Globus pallidus (tissue), 1 donor: Measurements from ENCODE around the gene SPECC1.
"Not testable (repeated sequence)": the region's sequence is repeated elsewhere in the genome, so short reads cannot be mapped to it uniquely, and the experiment has no call there.

ENCODE experiments used
- DNase-seq: peaks from one replicate; pipeline ENCODE4 v3.0.0-alpha.2; 2015; ENCODE audit warnings: low spot score

SPECC1 gene

DNA sequence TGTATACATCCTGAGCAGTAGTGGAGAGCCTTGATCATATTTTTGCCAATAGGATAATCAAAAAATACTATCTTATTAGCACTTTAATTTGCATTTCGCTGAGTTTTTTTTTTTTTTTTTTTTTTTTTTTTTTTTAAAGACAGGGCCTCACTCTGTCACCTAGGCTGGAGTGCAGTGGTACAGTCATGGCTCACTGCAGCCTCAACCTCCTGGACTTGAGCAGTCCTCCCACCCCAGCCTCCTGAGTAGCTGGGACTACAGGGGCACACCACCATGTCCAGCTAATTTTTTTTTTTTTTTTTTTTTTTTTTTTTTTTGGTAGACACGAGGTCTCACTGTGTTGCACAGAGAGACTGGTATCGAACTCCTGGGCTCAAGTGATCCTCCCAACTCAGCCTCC is 230.6 kb downstream of the SPECC1 start:
- not testable (repeated sequence) for DNase-seq

DNA sequence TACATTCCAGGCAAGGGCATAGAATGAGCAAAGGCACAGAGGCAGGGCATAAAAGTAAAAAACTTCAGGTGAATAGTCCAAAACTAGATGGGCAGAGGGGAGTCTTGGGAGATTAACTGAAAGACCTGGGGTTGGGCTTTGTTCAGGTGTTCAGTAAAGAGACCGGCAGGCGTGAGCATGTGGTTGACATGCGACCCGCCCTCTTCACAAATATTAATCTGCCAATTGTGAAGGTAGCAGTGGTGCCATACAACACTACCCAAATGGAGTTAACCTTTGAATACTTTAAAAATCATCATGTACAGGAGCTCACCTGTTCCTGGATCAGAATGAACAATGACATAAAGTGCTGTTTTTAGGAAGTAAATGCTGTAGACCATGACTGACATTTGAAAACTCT is 232.7 kb downstream of the SPECC1 start:
- no peak for DNase-seq

DNA sequence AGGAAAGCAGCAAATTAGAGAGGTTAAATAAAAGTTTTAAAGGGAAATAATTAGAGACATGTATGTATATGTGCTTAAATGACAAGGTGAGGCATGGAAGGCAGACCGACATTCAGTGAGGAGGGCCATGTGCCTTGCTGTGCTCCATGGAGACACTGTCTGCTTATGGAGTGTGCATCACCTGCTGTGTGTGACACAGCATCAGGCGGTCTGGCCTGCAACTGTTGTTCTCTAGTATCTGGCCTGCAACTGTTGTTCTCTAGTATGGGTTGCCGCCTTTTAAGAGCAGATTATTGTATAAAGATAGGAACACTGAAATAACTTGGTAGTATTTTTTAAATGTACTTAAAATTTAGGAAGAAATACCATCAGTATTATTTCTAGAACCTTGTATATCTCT is 233.1 kb downstream of the SPECC1 start:
- DNase-seq: no peak

DNA sequence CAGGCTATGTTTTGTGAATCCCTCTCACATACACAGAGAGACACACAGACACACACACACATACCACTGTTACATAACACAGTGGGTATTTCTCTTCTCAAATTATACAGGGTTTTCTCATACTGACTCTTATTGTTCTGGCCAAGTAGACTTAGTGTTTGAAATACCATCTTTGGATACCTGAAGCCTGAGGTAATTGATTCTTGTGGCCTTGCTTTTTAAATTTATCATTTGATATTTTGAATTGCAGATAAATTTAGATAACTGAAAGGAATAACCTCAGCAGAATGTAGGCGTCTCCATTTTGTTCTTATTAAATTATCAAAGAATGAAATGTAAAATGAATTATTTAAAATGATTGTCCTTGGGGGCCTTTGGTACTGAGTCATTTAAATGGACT is 234.4 kb downstream of the SPECC1 start:
- no peak for DNase-seq

DNA sequence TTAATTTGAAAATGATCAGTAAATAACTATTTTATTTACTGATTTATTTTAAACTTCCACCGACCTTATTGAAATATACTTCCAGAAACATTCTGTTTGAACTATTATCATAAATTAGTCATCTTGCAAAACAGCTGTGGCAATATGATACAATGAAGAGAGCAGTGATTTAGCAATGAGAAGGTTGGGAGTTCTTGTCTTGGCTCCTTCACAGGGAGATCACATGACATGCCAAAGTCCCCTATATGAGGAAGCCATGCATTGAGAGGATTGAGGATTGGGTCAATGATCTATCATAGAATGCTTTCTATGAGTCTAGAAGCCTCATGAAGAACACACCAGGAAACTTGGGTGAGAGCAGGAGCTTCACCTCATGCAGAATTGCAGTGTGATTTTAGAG is 235.5 kb downstream of the SPECC1 start:
- no peak for DNase-seq

DNA sequence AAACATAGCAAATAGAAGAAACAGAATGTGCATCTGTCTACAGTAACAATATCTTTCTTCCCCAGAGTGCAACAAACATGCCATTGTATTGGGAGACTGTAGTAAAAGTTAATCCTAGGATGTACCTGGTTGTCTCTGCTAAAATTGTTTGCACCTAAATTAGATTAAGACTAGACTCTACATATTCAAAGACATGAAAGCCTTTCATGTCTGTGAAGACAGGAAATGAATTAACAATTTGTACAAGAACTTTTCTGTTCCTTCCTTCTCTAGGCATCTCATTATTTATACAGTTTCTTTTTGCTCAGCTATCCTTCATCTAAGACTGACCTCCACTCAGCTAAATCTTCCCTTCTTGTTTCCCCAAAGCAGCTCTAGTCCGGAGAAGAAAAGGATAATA is 237.5 kb downstream of the SPECC1 start:
- DNase-seq: no peak

DNA sequence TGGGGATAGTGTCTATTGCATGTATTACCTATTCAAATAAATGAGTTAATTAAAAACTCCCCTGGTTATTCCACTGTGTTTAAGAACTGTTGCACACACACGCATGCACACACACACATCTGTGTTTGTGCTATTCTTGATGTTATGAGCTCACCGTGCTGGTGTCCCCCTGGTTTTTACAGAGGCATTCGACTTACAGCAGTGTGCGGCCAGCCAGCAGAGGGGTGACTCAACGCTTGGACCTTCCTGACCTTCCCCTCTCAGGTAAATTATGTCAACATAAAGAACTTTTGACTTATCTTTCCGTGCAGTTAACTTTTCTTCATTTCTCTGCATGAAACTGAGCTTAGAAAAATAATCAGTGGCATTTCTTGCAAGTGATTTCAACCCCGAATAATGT is 244.2 kb downstream of the SPECC1 start:
- DNase-seq: no peak

DNA sequence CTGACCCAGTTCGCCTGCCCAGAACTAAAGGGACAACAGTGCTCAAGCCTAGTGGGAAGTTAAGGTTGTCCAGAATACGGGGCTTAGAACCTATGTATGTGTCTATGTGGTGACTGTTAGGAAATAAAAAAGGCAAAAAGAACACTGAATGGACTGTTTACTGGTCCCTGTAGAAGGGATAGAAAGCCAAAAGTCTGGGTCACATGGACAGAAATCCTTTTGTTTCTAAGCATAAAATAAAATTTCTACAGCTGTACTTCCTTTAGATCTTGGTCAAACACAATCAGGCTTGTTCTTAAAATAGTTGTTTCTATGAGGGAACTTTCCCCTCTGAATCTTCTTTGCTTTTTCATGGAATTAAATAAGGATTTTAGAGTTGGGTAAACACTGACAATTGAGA is 245.4 kb downstream of the SPECC1 start:
- no peak for DNase-seq

DNA sequence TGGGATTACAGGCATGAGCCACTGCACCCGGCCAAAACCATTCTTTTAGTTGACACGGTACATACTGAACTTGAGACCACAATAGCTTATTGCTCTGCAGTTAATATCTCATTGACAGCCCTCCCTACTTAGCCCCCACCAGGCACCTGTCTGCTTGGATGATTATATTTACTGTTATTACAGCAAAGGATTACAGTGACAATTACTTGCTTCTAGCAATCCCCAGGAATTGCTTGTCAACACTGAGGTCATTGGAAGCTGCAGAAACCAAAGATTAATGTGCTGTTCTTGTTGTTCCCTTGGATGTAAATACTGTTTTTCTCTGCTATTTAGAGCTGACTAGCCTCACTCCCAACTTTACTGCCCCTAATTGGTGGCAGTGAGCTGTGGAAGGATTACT is 247.0 kb downstream of the SPECC1 start:
- no peak for DNase-seq

DNA sequence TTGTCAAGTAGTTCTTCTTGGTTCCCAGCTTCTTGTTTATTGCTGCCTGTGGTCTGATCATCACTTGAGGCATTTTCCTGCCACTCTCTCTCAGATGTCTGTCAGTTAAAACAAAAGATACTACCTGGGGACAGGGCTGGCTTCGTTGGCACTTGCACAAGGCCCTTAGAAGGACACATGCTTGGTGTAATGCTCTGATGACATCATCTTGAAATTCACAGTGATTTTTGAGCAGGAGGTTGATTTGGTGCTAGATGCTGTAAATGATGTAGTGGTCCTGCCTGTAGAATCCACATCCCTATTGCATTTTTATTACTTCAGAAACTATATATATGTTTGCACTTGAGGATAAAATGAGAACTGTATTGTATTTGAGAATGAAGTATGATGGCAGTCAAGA is 247.8 kb downstream of the SPECC1 start:
- DNase-seq: no peak

DNA sequence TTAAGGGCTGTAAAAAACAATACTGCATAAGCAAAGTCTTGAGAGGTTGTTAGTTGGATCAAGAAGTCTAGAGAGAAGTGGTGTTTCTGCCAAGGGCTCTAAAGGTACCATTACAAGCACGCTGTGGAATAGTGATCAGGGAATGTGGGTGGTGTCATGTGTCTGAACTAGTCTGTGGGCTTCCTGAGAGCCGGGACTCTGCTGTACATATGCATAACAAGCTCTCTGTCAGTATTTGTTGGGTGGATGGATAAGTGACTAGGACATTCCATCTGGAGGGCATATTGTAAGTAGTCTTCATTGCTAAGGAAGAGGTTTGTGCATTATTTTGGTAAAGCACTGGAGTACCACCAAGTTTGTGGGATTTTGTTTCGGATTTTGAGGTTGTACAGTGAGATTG is 248.6 kb downstream of the SPECC1 start:
- DNase-seq: no peak

DNA sequence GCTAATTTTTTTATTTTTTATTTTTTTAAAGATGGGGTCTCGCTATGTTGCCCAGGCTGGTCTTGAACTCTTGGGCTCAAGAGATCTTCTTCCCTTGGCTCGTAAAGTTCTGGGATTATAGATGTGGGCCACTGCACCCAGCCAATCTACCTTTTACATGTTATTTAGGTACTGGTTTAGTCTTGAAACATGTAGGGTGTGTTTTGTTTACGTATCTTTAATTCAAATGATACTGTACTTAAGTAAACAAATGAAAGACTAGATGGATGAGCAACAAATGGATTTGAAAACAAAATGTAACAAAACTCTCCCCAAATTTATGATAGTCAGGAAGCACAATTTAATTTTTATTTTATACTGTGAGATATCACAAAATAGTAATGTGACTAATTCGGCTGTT is 250.5 kb downstream of the SPECC1 start:
- no peak for DNase-seq

DNA sequence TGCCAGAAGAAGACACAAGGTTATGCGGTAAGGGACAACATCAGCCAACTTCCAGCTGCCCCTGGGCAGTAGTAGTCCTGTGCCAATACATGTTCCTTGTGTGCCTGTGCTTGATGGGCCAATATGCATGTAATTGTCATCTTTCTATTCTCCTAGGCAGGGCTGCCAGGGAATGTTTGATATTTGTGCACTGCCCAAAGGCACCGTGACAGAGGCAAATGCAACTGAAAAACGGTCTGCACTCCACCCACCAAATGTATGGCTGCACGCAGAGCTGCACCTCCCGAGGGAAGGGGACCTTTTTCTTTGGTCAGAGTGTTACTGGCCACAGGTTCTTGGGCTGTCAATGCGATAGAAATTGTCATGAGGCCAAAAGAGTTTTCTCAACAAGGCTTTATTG is 251.1 kb downstream of the SPECC1 start:
- no peak for DNase-seq

DNA sequence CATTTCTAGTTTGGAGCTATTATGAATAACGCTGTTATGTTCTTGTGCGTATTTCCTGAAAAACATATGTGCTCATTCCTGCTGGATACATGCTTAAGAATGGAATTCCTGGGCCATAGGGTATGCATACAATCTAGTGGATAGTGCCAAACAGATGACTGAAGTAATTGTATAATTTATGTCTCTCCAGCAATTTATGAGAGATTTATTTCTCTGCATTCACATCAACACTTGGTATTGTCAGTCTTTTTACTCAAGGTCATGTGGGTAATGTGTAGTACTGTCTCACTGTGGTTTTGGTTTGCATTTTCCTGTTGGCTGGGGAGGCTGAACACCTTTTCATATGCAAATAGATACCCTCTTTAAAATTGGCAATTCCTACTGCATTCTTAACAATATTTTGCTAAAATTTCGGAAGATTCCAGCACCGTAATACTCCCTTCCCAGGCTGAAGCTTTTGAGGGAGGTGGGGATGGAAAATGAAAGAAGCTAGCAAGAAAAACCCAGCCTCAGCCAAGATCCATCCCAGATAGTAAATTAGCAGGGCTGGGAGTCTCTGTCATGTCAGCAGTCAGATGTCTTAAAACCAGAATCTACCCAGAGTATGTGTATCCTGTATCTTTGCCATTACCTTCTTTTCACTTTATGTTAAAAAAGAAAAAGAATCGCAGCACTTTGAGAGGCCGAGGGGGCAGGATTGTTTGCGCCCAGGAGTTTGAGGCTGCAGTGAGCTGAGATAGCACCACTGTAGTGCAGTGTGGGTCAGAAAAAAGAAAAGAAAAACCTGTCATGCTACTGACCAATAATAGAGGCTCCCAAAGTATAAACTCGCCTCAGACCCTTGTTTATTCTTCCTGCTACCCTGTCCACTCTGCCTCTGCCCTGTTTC is 253.3 kb downstream of the SPECC1 start:
- DNase-seq: no peak

DNA sequence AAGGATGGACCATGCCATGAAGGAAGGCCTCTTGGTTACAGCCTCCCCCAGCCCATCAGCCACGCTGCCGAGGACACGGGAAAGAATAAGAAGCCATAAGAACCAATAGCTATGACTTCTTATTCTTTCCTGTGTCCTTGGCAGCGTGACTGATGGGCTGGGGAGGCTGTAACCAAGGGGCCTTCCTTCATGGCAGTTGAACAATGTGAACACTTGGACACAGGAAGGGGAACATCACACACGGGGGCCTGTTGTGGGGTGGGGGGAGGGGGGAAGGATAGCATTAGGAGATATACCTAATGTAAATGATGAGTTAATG is 253.9 kb downstream of the SPECC1 start:
- not testable (repeated sequence) for DNase-seq

DNA sequence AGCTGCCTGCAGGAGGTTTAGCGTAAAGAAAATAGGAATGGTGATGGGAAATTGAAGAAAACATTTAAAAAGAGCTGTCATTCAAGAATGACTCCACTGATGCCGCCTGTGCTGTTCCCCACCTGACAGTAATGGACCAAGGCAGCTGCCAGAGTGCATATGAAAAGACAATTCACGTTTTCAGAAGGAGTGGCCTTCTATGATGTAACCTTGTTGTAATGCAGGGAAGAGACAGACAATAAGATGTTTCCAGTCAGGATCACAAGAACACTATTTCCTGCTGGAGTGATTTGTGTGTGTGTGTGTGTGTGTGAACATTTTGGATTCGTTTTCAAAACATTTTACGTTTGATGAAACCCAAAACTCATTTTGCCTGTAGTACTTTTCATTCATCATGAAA is 254.4 kb downstream of the SPECC1 start:
- DNase-seq: no peak

DNA sequence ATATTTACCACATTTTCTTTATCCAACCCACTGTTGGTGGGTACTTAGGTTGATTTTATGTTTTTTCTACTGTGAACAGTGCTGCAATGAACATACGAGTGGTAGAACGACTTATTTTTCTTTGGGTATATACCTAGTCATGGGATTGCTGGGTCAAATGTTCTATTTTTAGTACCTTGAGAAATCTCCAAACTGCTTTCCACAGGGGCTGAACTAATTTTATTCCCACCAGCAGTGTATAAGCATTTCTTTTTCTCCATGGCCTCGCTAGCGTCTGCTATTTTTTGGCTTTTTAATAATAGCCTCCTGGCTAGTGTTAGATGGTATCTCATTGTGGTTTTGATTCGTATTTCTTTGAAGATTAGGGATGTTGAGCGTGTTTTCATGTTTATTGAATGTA is 255.8 kb downstream of the SPECC1 start:
- DNase-seq: no peak

DNA sequence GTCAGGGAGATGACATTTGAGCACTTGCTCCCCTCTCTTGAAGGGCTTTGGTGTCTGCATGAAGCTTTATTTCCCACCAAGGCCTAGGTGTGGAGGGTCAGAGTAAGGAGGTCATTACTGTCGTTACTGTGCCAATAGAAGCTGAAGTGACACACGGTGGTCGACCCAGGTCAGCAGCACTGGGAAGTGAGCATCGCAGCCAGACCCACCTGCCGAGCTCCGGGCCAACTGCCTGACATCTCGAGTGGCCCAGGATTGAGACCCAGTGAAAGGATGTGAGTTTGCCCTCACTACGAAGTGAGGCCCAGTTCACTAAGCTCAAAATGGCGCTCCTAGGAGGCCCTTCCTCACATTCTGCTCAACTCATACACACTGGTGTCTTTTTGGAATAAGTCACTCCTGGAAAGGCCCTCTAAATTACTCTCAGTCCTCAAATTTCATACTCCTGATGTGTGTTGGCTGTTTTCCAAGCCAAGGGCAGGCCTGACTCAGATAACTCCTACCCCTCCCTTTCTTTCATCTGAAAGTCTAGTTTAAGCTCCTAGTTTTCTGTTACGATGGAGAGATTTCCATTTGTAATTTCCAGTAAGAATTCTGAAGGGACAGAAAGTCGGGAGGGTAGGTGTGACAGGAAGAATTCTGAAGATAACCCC is 257.8 kb downstream of the SPECC1 start:
- no peak for DNase-seq

DNA sequence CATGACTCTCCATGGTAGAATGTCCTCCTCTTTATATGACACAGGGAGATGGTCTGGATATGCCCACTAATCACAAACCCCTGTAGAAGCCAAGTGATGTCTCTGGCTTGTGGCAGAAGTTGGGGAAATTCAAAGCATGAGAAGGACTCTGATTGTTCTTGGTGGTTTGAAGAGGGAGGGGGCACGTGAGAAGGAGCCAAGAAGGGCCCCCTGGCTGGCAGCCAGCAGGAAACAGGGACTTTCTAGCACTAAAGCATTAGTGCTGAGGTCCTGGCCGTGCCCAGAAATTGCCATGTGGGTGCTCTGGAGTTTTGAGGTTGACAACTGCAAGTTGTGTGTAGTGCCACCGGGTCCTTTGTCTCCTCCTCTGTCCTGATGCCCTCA is 258.3 kb downstream of the SPECC1 start:
- no peak for DNase-seq

DNA sequence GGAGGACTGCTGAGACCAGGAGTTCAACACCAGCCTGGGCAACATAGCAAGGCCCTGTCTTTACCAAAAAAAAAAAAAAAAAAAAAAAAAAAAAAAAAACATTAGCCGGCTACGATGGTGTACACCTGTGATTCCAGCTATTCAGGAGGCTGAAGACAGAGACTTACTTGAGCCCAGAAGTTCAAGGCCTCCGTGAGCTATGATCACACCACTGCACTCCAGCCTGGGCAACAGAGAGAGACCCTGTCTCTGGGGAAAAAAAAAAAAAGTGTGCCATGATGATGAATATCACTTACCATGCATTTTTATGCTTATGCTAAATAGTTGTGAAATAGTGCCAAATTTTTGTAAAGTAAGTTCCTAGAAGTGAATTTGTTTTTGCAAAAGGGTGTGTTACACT is 261.2 kb downstream of the SPECC1 start:
- DNase-seq: no peak

DNA sequence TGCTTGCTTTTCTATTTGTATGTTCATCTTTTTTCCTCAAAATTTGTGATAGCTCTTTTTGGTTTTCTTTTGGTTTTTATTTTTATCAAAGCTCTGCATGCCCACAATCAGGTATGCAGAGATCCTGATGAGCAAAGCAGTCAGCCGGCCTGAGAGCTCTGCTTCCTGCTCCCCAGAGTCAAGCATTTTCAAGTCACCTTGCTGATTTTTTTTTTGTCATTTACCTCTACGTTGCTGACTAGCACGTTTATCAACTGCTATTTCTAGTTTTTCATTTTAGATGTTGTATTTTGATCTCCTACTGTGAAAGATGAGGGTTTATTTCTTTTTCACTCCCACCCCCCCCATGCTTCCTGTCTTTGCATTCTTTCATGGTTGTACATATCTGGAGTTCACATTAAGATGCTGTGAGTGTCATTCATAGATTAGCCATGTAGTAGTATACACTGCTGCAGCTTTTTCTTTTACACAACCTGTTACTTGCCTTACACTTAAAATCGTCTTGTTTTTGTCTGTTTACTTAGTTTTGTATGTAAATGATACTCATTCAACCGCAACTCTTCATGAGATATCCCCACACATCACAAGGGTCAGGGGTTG is 262.0 kb downstream of the SPECC1 start:
- DNase-seq: no peak

DNA sequence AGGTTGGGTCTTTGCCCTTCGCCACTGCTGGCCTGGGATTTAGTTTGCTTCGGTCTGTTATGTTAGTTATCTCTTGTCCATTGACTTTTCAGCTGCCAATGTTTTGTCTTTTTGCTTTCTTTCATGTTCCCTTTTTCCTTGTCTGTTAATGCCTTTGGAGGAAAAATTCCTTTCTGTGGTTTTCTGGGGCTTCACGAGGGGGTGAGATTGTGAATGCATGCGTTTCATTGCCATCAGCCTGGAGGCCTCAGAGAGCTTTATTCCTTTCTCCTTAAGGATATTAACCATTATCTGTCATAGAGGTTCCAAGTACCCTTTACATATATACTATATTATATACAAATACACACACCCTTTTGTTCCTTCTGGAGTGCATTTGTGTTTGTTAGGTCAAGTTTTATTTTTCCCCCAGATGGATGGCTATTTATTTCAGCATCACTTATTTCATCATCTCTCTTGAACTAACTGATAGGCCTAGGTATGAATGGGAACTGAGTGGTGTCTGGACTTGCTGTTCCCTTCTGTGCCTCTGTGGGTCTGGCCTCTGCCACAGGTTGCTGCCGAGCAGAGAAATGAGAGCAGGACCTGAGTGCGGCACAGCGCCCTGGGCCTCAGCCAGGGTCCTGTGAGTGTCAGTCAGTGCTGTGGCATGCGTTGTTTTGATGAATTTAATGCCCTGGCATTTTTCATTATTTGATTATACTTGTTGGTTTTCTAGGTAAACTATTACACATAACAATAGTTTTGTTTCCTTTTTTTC is 264.8 kb downstream of the SPECC1 start:
- no peak for DNase-seq

DNA sequence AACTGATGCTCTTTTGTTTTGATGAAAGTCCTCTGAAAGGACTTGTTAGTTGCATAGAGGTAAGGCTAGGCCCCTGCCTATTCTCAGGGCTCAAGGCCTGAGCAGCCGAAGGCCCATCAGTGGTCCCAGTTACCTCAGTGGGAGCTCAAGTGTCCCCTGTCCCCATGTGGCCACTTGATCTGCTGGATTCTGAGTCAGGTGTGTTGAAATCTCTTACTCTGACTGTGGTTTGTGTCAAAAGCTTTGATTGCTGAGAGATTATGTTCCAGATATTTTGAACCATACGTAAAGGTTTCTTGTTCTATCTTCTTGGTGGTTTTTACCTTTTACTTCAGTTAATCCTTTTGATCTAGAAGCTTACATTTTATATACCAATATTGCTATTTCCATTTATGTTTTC is 266.5 kb downstream of the SPECC1 start:
- no peak for DNase-seq
